Ramos (cell line): ENCODE results near the gene ZBTB7C.

Source experiments
- in situ Hi-C: fragments of 300-500 bp; cut with MboI; formaldehyde crosslinking; loops from one replicate; pipeline ENCODE4 v1.14.3; 2022; ENCODE audit warnings: low sequenced_read_pairs; ENCODE audit not compliant: unreplicated experiment

Gene ZBTB7C

GRCh38 chr18:48023334-48024008 is 385.7 kb downstream of the ZBTB7C start:
- in situ Hi-C loops, result loop anchor here (5.0 kb wide), 1 partner anchor 251 kb away; no protein-coding TSS in a partner anchor

- in situ Hi-C loops, result loop anchor here (5.0 kb wide), 1 partner anchor 250 kb away; no protein-coding TSS in a partner anchor
Measured at GRCh38 chr18:48022531-48023329, 386.5 kb downstream of the ZBTB7C start.

- in situ Hi-C loops, result loop anchor here (5.0 kb wide), 1 partner anchor 250 kb away; no protein-coding TSS in a partner anchor
Measured at GRCh38 chr18:48022021-48022420, 387.2 kb downstream of the ZBTB7C start.

- in situ Hi-C loops, result loop anchor here (5.0 kb wide), 1 partner anchor 249 kb away; no protein-coding TSS in a partner anchor
Measured at GRCh38 chr18:48021273-48021914, 387.8 kb downstream of the ZBTB7C start.

- in situ Hi-C loops, result loop anchor here (5.0 kb wide), 1 partner anchor 248 kb away; no protein-coding TSS in a partner anchor
Measured at GRCh38 chr18:48020337-48021250, 388.6 kb downstream of the ZBTB7C start.

- in situ Hi-C loops, result loop anchor here (5.0 kb wide), 1 partner anchor 247 kb away; no protein-coding TSS in a partner anchor
Measured at GRCh38 chr18:48019557-48020325, 389.4 kb downstream of the ZBTB7C start.

- in situ Hi-C loops, result no loop called here
Measured at GRCh38 chr18:48018851-48019250, 390.3 kb downstream of the ZBTB7C start.

- in situ Hi-C loops, result no loop called here
Measured at GRCh38 chr18:48017635-48018034, 391.5 kb downstream of the ZBTB7C start.

- in situ Hi-C loops, result no loop called here
Measured at GRCh38 chr18:48013162-48013561, 396.0 kb downstream of the ZBTB7C start.

- in situ Hi-C loops, result no loop called here
Measured at GRCh38 chr18:48011926-48012465, 397.2 kb downstream of the ZBTB7C start.

- in situ Hi-C loops, result no loop called here
Measured at GRCh38 chr18:48010264-48010663, 398.9 kb downstream of the ZBTB7C start.

GRCh38 chr18:48009116-48009745 is 400.0 kb downstream of the ZBTB7C start:
- in situ Hi-C loops, result no loop called here

- in situ Hi-C loops, result no loop called here
Measured at GRCh38 chr18:48007955-48008701, 401.1 kb downstream of the ZBTB7C start.

GRCh38 chr18:48007381-48007780 is 401.8 kb downstream of the ZBTB7C start:
- in situ Hi-C loops, result no loop called here

GRCh38 chr18:48006415-48007175 is 402.6 kb downstream of the ZBTB7C start:
- in situ Hi-C loops, result no loop called here

GRCh38 chr18:48004577-48004976 is 404.6 kb downstream of the ZBTB7C start:
- in situ Hi-C loops, result no loop called here
